ENCODE data around the gene FSTL4. TPM values are rescaled to one million over a fixed set of nuclear protein-coding genes. Genes with fewer than 3 reads are reported as not detected.
"Not testable (repeated sequence)": the region's sequence is repeated elsewhere in the genome, so short reads cannot be mapped to it uniquely, and the experiment has no call there.

The FSTL4 gene
- total and polyA plus RNA-seq, 2 donors (not counting 1 experiment from before 2014, with no cell fraction given), result 0.31 to 6.7 TPM

DNA sequence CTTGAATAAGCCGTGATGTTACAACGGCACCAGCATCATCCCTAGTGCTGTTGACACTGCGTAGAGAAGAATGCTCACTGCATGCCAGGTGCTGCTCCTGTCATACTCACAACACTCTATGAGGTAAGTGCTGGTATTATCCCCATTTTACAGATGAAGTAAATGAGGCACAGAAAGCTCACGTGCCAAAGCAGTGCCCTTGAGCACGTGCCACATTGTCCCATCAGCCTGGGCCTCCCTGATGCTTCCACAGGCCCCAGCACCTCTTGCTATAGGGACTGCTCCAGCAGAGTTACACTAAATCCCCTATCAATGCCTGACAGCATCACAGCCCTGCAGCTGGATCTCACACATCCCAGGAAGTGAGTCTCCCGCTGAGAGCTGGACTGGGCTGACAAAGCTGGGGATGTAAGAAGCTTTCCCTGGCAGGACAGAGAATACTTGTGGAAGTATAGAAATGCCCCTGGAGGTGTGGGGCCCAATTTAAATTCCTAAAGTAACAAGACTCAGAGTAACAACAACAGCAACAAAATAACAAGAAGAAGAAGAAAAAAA lies 216.1 kb downstream of the FSTL4 start:
- ATAC-seq (ENCODE audit: low read depth) (no peak), DNase-seq (no peak)
- 94% methylated on average over 2 of the region's 6 CpGs for WGBS (ENCODE audit: insufficient coverage)
- Histone ChIP-seq H3K27me3 (replicated peaks in 1 of 4; ENCODE audit: control extremely low read depth in 1 of 4, control insufficient read depth in 3 of 4, insufficient read depth in 4 of 4, low read length in 3 of 4) (no peaks in the 10 kb centered on the region), H3K27ac (ENCODE audit: low read length in 2 of 2) (peak overlapping the region; percentile 28 to 52), H3K4me2 (replicated peaks; ENCODE audit: low read depth, low read length, poor library complexity, severe bottlenecking) (peak overlapping the region; percentile 61), H3K9ac (ENCODE audit: low read length) (peak overlapping the region; percentile 17), H3K9me3 (ENCODE audit: control extremely low read depth in 1 of 3, control insufficient read depth in 2 of 3, insufficient read depth in 1 of 3, low read length in 2 of 3) (peaks cover 0 to 15% (median 0%) of the 10 kb centered on the region in 3 donors), H4K20me1 (ENCODE audit: control insufficient read depth, insufficient read depth, low read length, poor library complexity, severe bottlenecking) (no peaks in the 10 kb centered on the region), H2AFZ (ENCODE audit: insufficient read depth, low read depth, low read length, poor library complexity, severe bottlenecking) (peak overlapping the region; percentile 19), H3K4me3 (ENCODE audit: control extremely low read depth in 1 of 5, extremely low read depth in 1 of 5, insufficient read depth in 1 of 5, low read depth in 2 of 5, low read length in 4 of 5) (no peak overlapping the region), H3K36me3 (replicated peaks in 1 of 2; ENCODE audit: control extremely low read depth in 1 of 2, control insufficient read depth in 1 of 2, extremely low read depth in 1 of 2, insufficient read depth in 2 of 2, low read length in 1 of 2) (no peaks in the 10 kb centered on the region), H3K4me1 (ENCODE audit: control insufficient read depth in 2 of 2, insufficient read depth in 2 of 2, low read length in 2 of 2) (peaks cover 36 to 37% of the 10 kb centered on the region in 2 donors), H3K79me2 (ENCODE audit: control insufficient read depth, insufficient read depth, low read length) (no peaks in the 10 kb centered on the region)
- TF ChIP-seq EZH2 (IDR thresholded peaks at IDR 0.05; ENCODE audit: borderline replicate concordance, insufficient read depth, low read depth, low read length, poor library complexity, severe bottlenecking), result no peak
- TF ChIP-seq, protein P1, sequence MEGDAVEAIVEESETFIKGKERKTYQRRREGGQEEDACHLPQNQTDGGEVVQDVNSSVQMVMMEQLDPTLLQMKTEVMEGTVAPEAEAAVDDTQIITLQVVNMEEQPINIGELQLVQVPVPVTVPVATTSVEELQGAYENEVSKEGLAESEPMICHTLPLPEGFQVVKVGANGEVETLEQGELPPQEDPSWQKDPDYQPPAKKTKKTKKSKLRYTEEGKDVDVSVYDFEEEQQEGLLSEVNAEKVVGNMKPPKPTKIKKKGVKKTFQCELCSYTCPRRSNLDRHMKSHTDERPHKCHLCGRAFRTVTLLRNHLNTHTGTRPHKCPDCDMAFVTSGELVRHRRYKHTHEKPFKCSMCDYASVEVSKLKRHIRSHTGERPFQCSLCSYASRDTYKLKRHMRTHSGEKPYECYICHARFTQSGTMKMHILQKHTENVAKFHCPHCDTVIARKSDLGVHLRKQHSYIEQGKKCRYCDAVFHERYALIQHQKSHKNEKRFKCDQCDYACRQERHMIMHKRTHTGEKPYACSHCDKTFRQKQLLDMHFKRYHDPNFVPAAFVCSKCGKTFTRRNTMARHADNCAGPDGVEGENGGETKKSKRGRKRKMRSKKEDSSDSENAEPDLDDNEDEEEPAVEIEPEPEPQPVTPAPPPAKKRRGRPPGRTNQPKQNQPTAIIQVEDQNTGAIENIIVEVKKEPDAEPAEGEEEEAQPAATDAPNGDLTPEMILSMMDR (IDR thresholded peaks at IDR 0.05), result no peak
- Mint-ChIP-seq H3K27ac (peak overlapping the region; percentile 59), H3K4me3 (peak overlapping the region; percentile 74), H3K9me3 (ENCODE audit: insufficient read depth) (no peaks in the 10 kb centered on the region), H3K4me1 (peaks cover 45% of the 10 kb centered on the region), H3K27me3 (no peaks in the 10 kb centered on the region)
- intact Hi-C loops (cut with micrococcal nuclease), result no loop called here
- CTCF ChIA-PET, result interaction anchor here (1.0 kb wide), 1 partner anchor 25 kb away, joined by 3 read pairs; no protein-coding TSS in a partner anchor
- POLR2A ChIA-PET, result no interaction called here

DNA sequence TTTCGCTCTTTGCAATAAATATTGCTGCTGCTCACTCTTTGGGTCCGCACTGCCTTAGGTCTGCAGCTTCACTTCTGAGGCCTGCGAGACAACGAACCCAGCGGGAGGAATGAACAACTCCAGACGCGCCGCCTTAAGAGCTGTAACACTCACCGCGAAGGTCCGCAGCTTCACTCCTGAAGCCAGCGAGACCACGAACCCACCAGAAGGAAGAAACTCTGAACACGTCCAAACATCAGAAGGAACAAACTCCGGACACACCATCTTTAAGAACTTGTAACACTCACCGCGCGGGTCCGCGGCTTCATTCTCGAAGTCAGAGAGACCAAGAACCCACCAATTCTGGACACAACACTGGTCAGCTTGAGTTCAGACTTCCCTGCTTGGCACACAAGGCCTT lies 217.1 kb downstream of the FSTL4 start:
- DNase-seq; intact Hi-C loops (cut with micrococcal nuclease); POLR2A ChIA-PET; H3K4me3 Mint-ChIP-seq; H3K27me3 ChIP-seq (replicated peaks in 1 of 4; ENCODE audit: control extremely low read depth in 1 of 4, control insufficient read depth in 3 of 4, insufficient read depth in 4 of 4, low read length in 3 of 4); H3K27me3 Mint-ChIP-seq; H3K27ac ChIP-seq (ENCODE audit: low read length in 2 of 2); H3K9me3 Mint-ChIP-seq (ENCODE audit: insufficient read depth); ATAC-seq (ENCODE audit: low read depth); H3K9ac ChIP-seq (ENCODE audit: low read length); H3K36me3 ChIP-seq (replicated peaks in 1 of 2; ENCODE audit: control extremely low read depth in 1 of 2, control insufficient read depth in 1 of 2, extremely low read depth in 1 of 2, insufficient read depth in 2 of 2, low read length in 1 of 2); H2AFZ ChIP-seq (ENCODE audit: insufficient read depth, low read depth, low read length, poor library complexity, severe bottlenecking); H3K4me2 ChIP-seq (replicated peaks; ENCODE audit: low read depth, low read length, poor library complexity, severe bottlenecking); H4K20me1 ChIP-seq (ENCODE audit: control insufficient read depth, insufficient read depth, low read length, poor library complexity, severe bottlenecking); H3K4me3 ChIP-seq (ENCODE audit: control extremely low read depth in 1 of 5, extremely low read depth in 1 of 5, insufficient read depth in 1 of 5, low read depth in 2 of 5, low read length in 4 of 5); H3K79me2 ChIP-seq (ENCODE audit: control insufficient read depth, insufficient read depth, low read length): not testable (repeated sequence)
- 97% methylated on average over 21 of the region's 21 CpGs for WGBS (ENCODE audit: insufficient coverage)
- Mint-ChIP-seq H3K4me1 (peaks cover 45% of the 10 kb centered on the region), H3K27ac (peak overlapping the region; percentile 46)
- H3K9me3 ChIP-seq (ENCODE audit: control extremely low read depth in 1 of 3, control insufficient read depth in 2 of 3, insufficient read depth in 1 of 3, low read length in 2 of 3), result peaks cover 0 to 15% (median 0%) of the 10 kb centered on the region in 3 donors
- peaks cover 36 to 37% of the 10 kb centered on the region in 2 donors for H3K4me1 ChIP-seq (ENCODE audit: control insufficient read depth in 2 of 2, insufficient read depth in 2 of 2, low read length in 2 of 2)
- CTCF ChIA-PET, result interaction anchor here (0.8 kb wide), 1 partner anchor 28 kb away, joined by 3 read pairs; no protein-coding TSS in a partner anchor

DNA sequence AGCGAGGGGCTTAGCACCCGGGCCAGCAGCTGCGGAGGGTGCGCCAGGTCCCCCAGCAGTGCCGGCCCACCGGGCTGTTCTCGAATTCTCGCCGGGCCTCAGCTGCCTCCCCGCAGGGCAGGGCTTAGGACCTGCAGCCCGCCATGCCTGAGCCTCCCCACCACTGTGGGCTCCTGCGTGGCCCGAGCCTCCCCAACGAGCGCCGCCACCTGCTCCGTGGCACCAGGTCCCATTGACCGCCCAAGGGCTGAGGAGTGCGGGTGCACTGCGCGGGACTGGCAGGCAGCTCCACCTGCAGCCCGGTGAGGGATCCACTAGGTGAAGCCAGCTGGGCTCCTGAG lies 217.9 kb downstream of the FSTL4 start:
- H3K9me3 Mint-ChIP-seq (ENCODE audit: insufficient read depth); H2AFZ ChIP-seq (ENCODE audit: insufficient read depth, low read depth, low read length, poor library complexity, severe bottlenecking); H3K9ac ChIP-seq (ENCODE audit: low read length); DNase-seq; H4K20me1 ChIP-seq (ENCODE audit: control insufficient read depth, insufficient read depth, low read length, poor library complexity, severe bottlenecking); H3K4me3 Mint-ChIP-seq; ATAC-seq (ENCODE audit: low read depth); H3K4me3 ChIP-seq (ENCODE audit: control extremely low read depth in 1 of 5, extremely low read depth in 1 of 5, insufficient read depth in 1 of 5, low read depth in 2 of 5, low read length in 4 of 5); H3K27ac Mint-ChIP-seq; CTCF ChIA-PET; H3K79me2 ChIP-seq (ENCODE audit: control insufficient read depth, insufficient read depth, low read length); H3K27me3 Mint-ChIP-seq; H3K27ac ChIP-seq (ENCODE audit: low read length in 2 of 2); intact Hi-C loops (cut with micrococcal nuclease); H3K36me3 ChIP-seq (replicated peaks in 1 of 2; ENCODE audit: control extremely low read depth in 1 of 2, control insufficient read depth in 1 of 2, extremely low read depth in 1 of 2, insufficient read depth in 2 of 2, low read length in 1 of 2); H3K27me3 ChIP-seq (replicated peaks in 1 of 4; ENCODE audit: control extremely low read depth in 1 of 4, control insufficient read depth in 3 of 4, insufficient read depth in 4 of 4, low read length in 3 of 4); H3K4me2 ChIP-seq (replicated peaks; ENCODE audit: low read depth, low read length, poor library complexity, severe bottlenecking): not testable (repeated sequence)
- peaks cover 42% of the 10 kb centered on the region for H3K4me1 Mint-ChIP-seq
- H3K4me1 ChIP-seq (ENCODE audit: control insufficient read depth in 2 of 2, insufficient read depth in 2 of 2, low read length in 2 of 2), result peaks cover 35 to 36% of the 10 kb centered on the region in 2 donors
- peaks cover 0 to 15% (median 0%) of the 10 kb centered on the region in 3 donors for H3K9me3 ChIP-seq (ENCODE audit: control extremely low read depth in 1 of 3, control insufficient read depth in 2 of 3, insufficient read depth in 1 of 3, low read length in 2 of 3)
- WGBS (ENCODE audit: insufficient coverage), result 96% methylated on average over 19 of the region's 22 CpGs
- POLR2A ChIA-PET, result interaction anchor here (0.6 kb wide), 1 partner anchor 289 kb away, joined by 10 read pairs; no protein-coding TSS in a partner anchor

All from B cell (primary cell).